Hepatocyte (in vitro differentiated cells): ENCODE data around the gene GAN. TPM values are rescaled to one million over a fixed set of nuclear protein-coding genes. Genes with fewer than 3 reads are reported as not detected.

Experiments
- DNase-seq: peaks from one replicate; pipeline ENCODE4 v3.0.0-alpha.2; 2016; ENCODE audit warnings: low spot score
- H2AFZ ChIP-seq: fragments of 200-600 bp; sonication (generic); 2 replicates; pipeline ENCODE4 v1.6.0; 2016; ENCODE audit warnings: antibody characterized with exemption, mild to moderate bottlenecking
- H3K27ac ChIP-seq: fragments of 200-600 bp; sonication (generic); 2 replicates; pipeline ENCODE4 v1.5.1; 2016; ENCODE audit warnings: mild to moderate bottlenecking
- H3K27me3 ChIP-seq: fragments of 200-600 bp; sonication (generic); 2 replicates; pipeline ENCODE4 v1.6.1; 2016
- H3K36me3 ChIP-seq: fragments of 200-600 bp; sonication (generic); replicated peaks from 2 replicates; pipeline ENCODE4 v1.5.1; 2016; ENCODE audit warnings: low read depth; ENCODE audit not compliant: insufficient read depth
- H3K4me1 ChIP-seq: fragments of 200-600 bp; sonication (generic); 2 replicates; pipeline ENCODE4 v1.5.1; 2016; ENCODE audit warnings: mild to moderate bottlenecking, moderate library complexity; ENCODE audit not compliant: insufficient read depth
- H3K4me2 ChIP-seq: fragments of 200-600 bp; sonication (generic); 2 replicates; pipeline ENCODE4 v1.6.0; 2016
- H3K4me3 ChIP-seq: fragments of 200-600 bp; sonication (generic); 2 replicates; pipeline ENCODE4 v1.5.1; 2016; ENCODE audit warnings: mild to moderate bottlenecking
- H3K79me2 ChIP-seq: fragments of 200-600 bp; sonication (generic); 2 replicates; pipeline ENCODE4 v1.6.0; 2017; ENCODE audit warnings: mild to moderate bottlenecking
- H3K9me2 ChIP-seq: fragments of 200-600 bp; sonication (generic); replicated peaks from 2 replicates; pipeline ENCODE4 v1.6.0; 2017; ENCODE audit warnings: mild to moderate bottlenecking; ENCODE audit not compliant: insufficient read depth
- H3K9me3 ChIP-seq: fragments of 200-600 bp; sonication (generic); 2 replicates; pipeline ENCODE4 v1.5.1; 2016; ENCODE audit warnings: low read depth, mild to moderate bottlenecking
- H4K20me1 ChIP-seq: fragments of 200-600 bp; sonication (generic); 2 replicates; pipeline ENCODE4 v1.6.0; 2016; ENCODE audit warnings: mild to moderate bottlenecking; ENCODE audit not compliant: insufficient read depth, poor library complexity, severe bottlenecking
- CTCF ChIP-seq: fragments of 200-600 bp; sonication (generic); IDR thresholded peaks from 2 replicates; pipeline ENCODE4 v1.5.1; 2016; ENCODE audit warnings: antibody characterized with exemption, mild to moderate bottlenecking; ENCODE audit not compliant: poor library complexity
- EZH2 ChIP-seq: fragments of 200-600 bp; sonication (generic); IDR thresholded peaks from 2 replicates; pipeline ENCODE4 v1.6.1; 2016; ENCODE audit warnings: antibody characterized with exemption, mild to moderate bottlenecking, borderline replicate concordance
- EZH2phosphoT487 ChIP-seq: fragments of 200-600 bp; sonication (generic); IDR thresholded peaks from one replicate; pipeline ENCODE4 v1.6.1; 2018; ENCODE audit warnings: antibody characterized with exemption, mild to moderate bottlenecking, low read depth, moderate library complexity; ENCODE audit not compliant: unreplicated experiment, severe bottlenecking
- WGBS: methylation state at CpG from one replicate; pipeline ENCODE4 v1.1.6; 2016; ENCODE audit warnings: low lambda C conversion rate; ENCODE audit errors: missing lambda C conversion rate; 5-methylcytosine and 5-hydroxymethylcytosine counted together
- polyA plus RNA-seq: library from polyadenylated mRNA; unstranded; fragments of >200 nt; fragmentation: Nextera tagmentation; extraction: Ambion mirVana; gene quantifications from 2 replicates; pipeline ENCODE4 v1.2.1, GENCODE V29; 2016
- total RNA-seq: library from RNA; depleted of rRNA; stranded (reverse); fragments of >200 nt; gene quantifications from 2 replicates; pipeline ENCODE4 v1.2.3, GENCODE V29; 2014

Gene GAN
- total and polyA plus RNA-seq, 2 experiments from 2014 or later: 2.1 to 10.9 TPM

DNA sequence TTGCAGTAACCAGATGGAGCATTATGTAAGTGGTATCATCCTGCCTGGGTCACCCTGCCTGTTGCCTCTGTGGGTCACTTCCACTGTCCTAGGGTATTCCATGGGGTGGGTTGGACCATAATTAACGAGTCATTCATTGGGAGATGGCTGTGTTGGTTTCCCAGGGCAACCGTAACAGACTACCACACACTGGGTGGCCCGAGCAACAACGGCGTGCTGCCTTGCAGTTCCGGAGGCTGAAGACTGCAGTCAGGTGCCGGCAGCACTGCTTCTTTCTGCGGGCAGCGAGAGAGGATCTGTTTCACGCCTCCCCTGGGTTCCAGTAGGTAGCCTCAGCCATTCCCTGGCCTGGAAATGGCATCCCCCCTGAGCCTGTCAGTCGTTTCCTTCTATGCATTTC, 101.0 kb downstream of the GAN start:
- no peak overlapping the region for H3K27ac ChIP-seq
- H3K36me3 ChIP-seq: no peaks in the 10 kb centered on the region
- H4K20me1 ChIP-seq: no peaks in the 10 kb centered on the region
- no peak overlapping the region for H3K4me2 ChIP-seq
- H3K79me2 ChIP-seq: no peaks in the 10 kb centered on the region
- WGBS: 68% methylated on average over 11 of the region's 11 CpGs
- H3K9me3 ChIP-seq: no peaks in the 10 kb centered on the region
- DNase-seq: no peak
- no peaks in the 10 kb centered on the region for H3K9me2 ChIP-seq
- no peak overlapping the region for H2AFZ ChIP-seq
- H3K27me3 ChIP-seq: no peaks in the 10 kb centered on the region
- H3K4me3 ChIP-seq: no peak overlapping the region
- peaks cover 4% of the 10 kb centered on the region for H3K4me1 ChIP-seq
- TF ChIP-seq EZH2 (no peak), EZH2phosphoT487 (no peak), CTCF (no peak)

DNA sequence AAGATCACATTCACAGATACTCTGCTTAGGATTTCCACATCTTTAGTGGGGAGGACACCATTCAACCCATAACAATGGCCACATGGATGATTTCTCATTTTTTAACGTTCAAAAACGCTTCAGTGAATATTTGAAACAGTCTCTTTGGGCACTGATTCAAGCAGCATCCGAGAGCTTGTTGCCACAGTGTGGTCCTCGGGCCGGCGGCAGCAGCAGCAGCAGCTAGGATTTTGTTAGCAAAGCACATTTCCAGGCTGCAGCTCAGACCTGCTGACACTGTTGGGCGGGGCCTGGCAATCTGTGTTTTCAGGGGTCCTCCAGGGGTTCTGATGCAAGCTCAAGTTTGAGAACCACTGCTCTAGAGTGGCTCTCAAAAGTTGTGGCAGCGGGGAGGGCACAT, 102.0 kb downstream of the GAN start:
- TF ChIP-seq CTCF (no peak), EZH2 (no peak), EZH2phosphoT487 (no peak)
- no peaks in the 10 kb centered on the region for H3K9me2 ChIP-seq
- H3K79me2 ChIP-seq: no peaks in the 10 kb centered on the region
- H3K4me3 ChIP-seq: no peak overlapping the region
- H4K20me1 ChIP-seq: no peaks in the 10 kb centered on the region
- H3K36me3 ChIP-seq: no peaks in the 10 kb centered on the region
- H3K9me3 ChIP-seq: no peaks in the 10 kb centered on the region
- H3K27me3 ChIP-seq: no peaks in the 10 kb centered on the region
- H3K4me2 ChIP-seq: no peak overlapping the region
- no peak overlapping the region for H2AFZ ChIP-seq
- DNase-seq: no peak
- peaks cover 4% of the 10 kb centered on the region for H3K4me1 ChIP-seq
- WGBS: 89% methylated on average over 8 of the region's 8 CpGs
- H3K27ac ChIP-seq: no peak overlapping the region

DNA sequence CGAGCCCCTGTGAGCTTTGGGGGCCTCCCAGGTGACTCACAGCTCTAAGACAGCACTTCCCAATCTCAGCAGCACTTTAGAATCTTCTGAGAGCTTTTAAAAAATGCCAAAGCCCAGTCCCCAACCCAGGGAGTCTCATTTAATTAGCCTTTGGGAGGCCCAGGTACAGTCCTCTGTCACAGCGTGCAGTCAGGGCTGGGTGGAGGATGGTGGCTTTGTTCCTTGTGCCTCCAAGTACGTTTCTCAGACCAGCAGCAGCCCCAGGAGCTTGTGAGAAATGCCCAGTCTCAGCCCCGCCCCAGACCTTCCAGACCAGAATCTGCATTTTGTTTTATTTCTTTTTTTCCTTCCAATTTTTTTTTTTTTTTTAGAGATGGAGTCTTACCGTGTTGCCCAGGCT, 102.4 kb downstream of the GAN start:
- DNase-seq: no peak
- no peaks in the 10 kb centered on the region for H3K9me2 ChIP-seq
- H3K27ac ChIP-seq: no peak overlapping the region
- no peaks in the 10 kb centered on the region for H3K9me3 ChIP-seq
- no peaks in the 10 kb centered on the region for H3K79me2 ChIP-seq
- no peak overlapping the region for H2AFZ ChIP-seq
- WGBS: 86% methylated on average over 4 of the region's 5 CpGs
- H3K27me3 ChIP-seq: no peaks in the 10 kb centered on the region
- no peak for TF ChIP-seq EZH2phosphoT487
- no peak for TF ChIP-seq CTCF
- TF ChIP-seq EZH2: no peak
- H3K4me3 ChIP-seq: no peak overlapping the region
- no peak overlapping the region for H3K4me2 ChIP-seq
- peaks cover 4% of the 10 kb centered on the region for H3K4me1 ChIP-seq
- no peaks in the 10 kb centered on the region for H3K36me3 ChIP-seq
- H4K20me1 ChIP-seq: no peaks in the 10 kb centered on the region

DNA sequence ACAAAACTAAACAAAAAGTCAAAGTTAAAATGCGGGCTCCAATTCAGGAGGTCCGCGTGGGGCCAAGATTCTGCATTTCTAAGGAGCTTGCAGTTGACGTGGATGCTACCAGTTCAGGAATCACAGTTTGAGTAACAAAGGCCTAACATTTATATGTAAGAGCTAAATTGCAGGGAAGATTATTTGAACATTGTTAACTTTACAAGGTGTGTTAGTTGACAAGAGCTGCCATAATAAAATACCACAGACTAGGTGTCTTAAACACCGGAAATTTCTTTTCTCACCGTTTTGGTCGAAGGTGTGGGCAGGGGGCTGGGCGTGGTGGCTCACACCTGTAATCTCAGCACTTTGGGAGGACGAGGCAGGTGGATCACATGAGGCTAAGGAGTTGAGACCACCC, 105.0 kb downstream of the GAN start:
- TF ChIP-seq CTCF: no peak
- TF ChIP-seq EZH2phosphoT487: no peak
- TF ChIP-seq EZH2: no peak
- no peaks in the 10 kb centered on the region for H4K20me1 ChIP-seq
- H3K79me2 ChIP-seq: no peaks in the 10 kb centered on the region
- no peaks in the 10 kb centered on the region for H3K36me3 ChIP-seq
- H3K4me1 ChIP-seq: no peaks in the 10 kb centered on the region
- no peak overlapping the region for H3K4me2 ChIP-seq
- H3K4me3 ChIP-seq: no peak overlapping the region
- H3K27ac ChIP-seq: no peak overlapping the region
- 87% methylated on average over 9 of the region's 9 CpGs for WGBS
- H3K9me2 ChIP-seq: no peaks in the 10 kb centered on the region
- H3K27me3 ChIP-seq: no peaks in the 10 kb centered on the region
- no peak for DNase-seq
- H2AFZ ChIP-seq: no peak overlapping the region
- H3K9me3 ChIP-seq: no peaks in the 10 kb centered on the region
